ENCODE data around the gene RBM20.
"Not testable (repeated sequence)": the region's sequence is repeated elsewhere in the genome, so short reads cannot be mapped to it uniquely, and the experiment has no call there.

The RBM20 gene

DNA sequence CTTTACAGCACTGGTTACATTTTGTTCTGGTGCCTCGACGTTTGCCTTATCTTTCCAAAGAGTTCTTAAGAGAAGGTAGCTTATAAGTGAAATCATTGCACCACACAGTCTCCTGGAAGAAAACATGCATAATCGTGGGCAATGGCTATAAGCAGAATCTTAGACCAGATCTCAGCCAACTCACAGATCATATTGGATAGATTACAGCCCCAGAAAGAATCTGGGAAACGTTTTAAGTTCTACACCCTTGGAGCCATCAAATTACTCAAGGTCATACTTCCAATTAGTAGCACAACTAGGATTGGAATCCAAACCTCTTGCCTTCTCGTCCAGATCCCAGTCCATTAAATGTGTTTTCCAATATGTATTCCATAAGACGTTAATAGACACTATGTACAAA, 218.8 kb downstream of the RBM20 start:
- TF ChIP-seq, protein P1, sequence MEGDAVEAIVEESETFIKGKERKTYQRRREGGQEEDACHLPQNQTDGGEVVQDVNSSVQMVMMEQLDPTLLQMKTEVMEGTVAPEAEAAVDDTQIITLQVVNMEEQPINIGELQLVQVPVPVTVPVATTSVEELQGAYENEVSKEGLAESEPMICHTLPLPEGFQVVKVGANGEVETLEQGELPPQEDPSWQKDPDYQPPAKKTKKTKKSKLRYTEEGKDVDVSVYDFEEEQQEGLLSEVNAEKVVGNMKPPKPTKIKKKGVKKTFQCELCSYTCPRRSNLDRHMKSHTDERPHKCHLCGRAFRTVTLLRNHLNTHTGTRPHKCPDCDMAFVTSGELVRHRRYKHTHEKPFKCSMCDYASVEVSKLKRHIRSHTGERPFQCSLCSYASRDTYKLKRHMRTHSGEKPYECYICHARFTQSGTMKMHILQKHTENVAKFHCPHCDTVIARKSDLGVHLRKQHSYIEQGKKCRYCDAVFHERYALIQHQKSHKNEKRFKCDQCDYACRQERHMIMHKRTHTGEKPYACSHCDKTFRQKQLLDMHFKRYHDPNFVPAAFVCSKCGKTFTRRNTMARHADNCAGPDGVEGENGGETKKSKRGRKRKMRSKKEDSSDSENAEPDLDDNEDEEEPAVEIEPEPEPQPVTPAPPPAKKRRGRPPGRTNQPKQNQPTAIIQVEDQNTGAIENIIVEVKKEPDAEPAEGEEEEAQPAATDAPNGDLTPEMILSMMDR (IDR thresholded peaks at IDR 0.05; ENCODE audit: low read depth, low read length), result no peak
- in situ Hi-C loops (cut with HindIII; ENCODE audit: low sequenced_read_pairs), result no loop called here
- no peak overlapping the region for H3K4me3 ChIP-seq (ENCODE audit: low read depth, low read length)
- DNase-seq (ENCODE audit: low read depth, low spot score), result no peak

DNA sequence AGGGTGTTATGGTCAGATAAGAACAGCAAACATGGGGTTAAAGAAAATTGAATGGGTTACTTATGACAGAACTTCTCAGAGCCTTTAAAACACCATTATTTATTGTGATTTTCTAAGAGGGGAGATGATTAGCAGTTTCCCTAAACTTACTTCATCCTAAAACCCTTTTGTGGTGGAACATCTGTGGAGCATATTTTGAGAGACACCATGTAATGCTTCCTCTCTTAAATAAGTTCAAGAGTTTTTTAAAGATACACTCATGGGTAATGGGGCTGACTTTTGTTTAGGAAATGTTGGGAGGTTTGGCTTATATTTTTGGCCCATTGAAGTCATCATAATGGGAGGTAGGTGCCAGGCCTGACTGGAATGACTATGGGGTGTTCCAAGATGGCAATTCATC, 219.2 kb downstream of the RBM20 start:
- TF ChIP-seq, protein P1 (IDR thresholded peaks at IDR 0.05; ENCODE audit: low read depth, low read length), result no peak
- no peak overlapping the region for H3K4me3 ChIP-seq (ENCODE audit: low read depth, low read length)
- no peak for DNase-seq (ENCODE audit: low read depth, low spot score)
- in situ Hi-C loops (cut with HindIII; ENCODE audit: low sequenced_read_pairs), result no loop called here

DNA sequence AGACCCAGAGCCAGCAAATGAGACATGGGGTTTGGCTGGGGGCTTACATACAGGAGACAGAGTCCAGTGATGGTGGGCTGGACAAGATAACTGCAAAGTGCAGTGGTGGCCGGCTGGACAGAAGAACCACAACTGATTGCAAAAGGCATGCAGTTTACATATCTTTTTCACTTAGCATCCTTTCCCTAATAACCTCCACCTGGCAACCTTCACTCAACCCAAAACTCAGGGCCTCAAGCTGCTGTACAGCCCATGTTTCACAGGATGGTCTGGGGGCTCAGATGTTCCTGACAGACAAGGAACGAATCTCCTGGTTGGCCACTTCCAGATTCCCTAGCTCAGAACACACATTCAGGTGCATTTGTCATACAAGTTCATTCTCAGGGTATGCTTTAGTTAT, 219.8 kb downstream of the RBM20 start:
- in situ Hi-C loops (cut with HindIII; ENCODE audit: low sequenced_read_pairs), result no loop called here
- no peak overlapping the region for H3K4me3 ChIP-seq (ENCODE audit: low read depth, low read length)
- DNase-seq (ENCODE audit: low read depth, low spot score), result no peak
- TF ChIP-seq, protein P1 (IDR thresholded peaks at IDR 0.05; ENCODE audit: low read depth, low read length), result no peak

DNA sequence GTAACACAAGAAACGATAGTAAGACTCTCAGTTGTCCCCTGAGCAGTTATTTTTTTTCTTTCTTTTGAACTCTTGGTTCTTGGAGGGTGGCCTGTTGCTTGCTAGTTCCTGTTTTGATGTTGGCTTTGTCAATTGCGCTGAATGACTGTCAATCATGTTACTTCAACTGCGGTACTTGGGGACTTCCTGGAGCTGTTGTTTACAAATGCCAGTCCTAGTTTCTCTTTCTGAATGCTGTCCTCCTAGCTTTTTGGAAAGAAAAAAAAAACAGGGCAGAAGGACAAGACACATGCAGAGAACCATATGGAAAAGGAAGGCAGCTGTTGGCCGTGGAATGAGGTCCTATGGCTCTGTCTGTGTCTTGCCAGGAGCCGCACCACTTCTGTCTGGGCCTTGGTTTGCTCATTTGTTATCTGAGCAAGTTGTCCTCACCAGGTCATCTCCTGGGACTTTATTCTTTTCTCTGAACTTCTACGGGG, 220.6 kb downstream of the RBM20 start:
- in situ Hi-C loops (cut with HindIII; ENCODE audit: low sequenced_read_pairs), result no loop called here
- no peak overlapping the region for H3K4me3 ChIP-seq (ENCODE audit: low read depth, low read length)
- TF ChIP-seq, protein P1 (IDR thresholded peaks at IDR 0.05; ENCODE audit: low read depth, low read length), result no peak
- DNase-seq (ENCODE audit: low read depth, low spot score), result no peak

DNA sequence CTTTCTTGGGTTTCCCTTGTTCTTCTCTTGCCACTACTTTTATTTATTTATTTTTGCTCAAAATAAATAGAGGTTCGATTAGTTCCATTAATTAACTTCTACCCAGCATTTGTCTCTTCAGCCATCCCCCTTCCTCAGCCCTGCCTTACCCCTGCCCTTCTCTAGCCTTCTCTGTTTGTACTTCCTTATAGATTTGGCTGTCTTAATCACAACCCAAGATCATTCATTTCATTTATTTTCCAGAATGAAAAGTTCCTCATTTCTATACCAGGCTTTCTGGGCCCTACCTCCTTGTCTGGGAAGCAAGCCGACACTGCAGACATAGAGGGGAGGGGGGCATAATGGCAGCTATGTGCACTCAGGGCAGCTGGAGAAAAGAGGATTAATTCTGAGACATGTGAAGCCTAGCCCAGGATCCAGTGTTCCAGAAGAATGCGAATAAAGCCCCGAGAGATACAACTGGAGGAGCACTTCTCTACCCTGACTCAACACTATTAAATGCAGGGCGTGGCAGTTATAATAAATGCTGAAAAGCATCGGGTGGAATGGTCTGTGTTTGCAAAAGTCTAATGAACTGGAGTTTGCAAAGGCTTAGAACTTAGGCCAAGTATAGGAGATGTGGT, 221.2 kb downstream of the RBM20 start:
- TF ChIP-seq, protein P1 (IDR thresholded peaks at IDR 0.05; ENCODE audit: low read depth, low read length), result no peak
- in situ Hi-C loops (cut with HindIII; ENCODE audit: low sequenced_read_pairs), result no loop called here
- DNase-seq (ENCODE audit: low read depth, low spot score), result peak; percentile 18
- H3K4me3 ChIP-seq (ENCODE audit: low read depth, low read length), result no peak overlapping the region

DNA sequence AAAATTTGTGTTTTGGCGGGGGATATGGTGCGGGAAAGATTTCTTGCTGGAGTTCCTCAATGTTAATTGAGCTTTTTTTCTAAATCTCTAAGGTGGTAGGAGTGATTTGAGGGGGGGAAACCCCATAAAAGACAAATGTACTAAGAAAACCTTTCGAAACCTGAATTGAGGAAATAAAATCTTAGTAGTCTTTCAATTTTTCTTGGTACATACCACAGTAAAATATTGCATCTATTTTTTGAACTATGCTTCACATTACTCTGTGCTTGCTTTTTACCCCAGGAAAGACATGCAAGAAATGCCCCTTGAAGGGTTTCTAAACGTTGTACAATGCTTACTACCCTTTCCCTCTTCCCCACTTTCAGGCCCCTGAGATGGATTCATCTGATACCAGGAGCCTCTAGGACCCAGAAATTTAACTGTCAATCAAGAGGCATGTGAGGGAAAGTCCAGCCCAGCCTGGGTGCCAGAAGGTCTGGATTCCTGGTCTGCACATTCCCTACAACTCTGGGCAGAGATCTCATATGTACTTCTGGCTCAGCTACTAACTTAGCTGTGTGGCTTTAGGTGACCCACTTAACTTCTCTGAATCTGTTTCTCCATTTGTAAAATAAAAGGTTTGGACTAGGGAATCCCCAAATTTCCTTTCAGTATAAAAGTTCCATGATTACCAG, 221.8 kb downstream of the RBM20 start:
- no peak for DNase-seq (ENCODE audit: low read depth, low spot score)
- in situ Hi-C loops (cut with HindIII; ENCODE audit: low sequenced_read_pairs), result no loop called here
- no peak overlapping the region for H3K4me3 ChIP-seq (ENCODE audit: low read depth, low read length)
- TF ChIP-seq, protein P1 (IDR thresholded peaks at IDR 0.05; ENCODE audit: low read depth, low read length), result no peak

DNA sequence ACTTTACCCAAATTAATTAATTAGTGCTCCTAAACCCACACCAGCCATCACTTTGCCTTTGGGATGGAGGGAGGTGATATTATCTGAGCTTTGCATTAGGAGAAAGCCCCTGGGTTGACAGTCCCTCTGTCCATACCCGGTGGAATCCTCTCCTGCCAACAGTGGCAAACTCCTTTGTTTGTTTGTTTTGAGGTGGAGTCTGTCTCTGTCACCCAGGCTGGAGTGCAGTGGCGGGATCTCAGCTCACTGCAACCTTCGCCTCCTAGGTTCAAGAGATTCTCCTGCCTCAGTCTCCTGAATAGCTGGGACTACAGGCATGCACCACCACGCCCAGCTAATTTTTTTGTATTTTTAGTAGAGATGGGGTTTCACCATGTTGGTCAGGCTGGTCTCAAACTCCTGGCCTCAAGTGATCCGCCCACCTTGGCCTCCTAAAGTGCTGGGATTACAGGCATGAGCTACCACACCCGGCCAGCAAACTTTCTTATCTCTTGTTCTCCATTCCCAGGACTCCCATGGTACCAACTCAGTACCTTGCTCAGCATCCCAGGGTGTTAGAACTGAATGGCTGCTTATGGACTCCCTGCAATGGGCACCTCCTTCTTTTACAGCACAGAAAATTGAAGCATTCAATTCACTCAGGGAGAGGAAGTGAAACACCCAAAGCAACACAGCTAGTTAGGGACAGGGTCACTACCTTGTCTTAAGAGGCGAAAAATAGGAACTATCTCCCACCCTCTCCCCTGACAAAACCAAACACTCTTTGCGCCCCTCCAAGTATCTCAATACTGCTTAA, 223.1 kb downstream of the RBM20 start:
- H3K4me3 ChIP-seq (ENCODE audit: low read depth, low read length); in situ Hi-C loops (cut with HindIII; ENCODE audit: low sequenced_read_pairs); DNase-seq (ENCODE audit: low read depth, low spot score): not testable (repeated sequence)
